ENCODE results near the gene CTNND2. TPM values are rescaled to one million over a fixed set of nuclear protein-coding genes. Genes with fewer than 3 reads are reported as not detected.

CTNND2 gene
- polyA plus RNA-seq, 1 donor from 2014 or later, result 67.0 TPM

DNA sequence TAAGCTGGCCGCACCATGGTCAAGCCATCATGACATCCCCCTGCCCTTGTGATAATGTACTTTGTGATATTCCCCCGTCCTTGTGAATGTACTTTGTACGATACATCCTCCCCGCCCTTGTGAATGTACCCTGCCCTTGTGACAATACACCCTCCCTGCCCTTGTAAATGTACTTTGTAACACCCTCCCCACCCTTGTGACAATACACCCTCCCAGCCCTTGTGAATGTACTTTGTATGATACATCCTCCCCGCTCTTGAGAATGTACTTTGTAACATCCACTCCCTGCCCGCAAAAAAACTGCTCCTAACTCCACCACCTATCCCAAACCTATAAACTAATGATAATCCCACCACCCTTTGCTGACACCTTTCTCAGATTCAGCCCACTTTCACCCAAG lies 313.8 kb downstream of the CTNND2 start:
- Histone ChIP-seq H3K36me3 (ENCODE audit: insufficient read depth, low read length) (no peaks in the 10 kb centered on the region), H3K9me2 (ENCODE audit: insufficient read depth, low read length) (no peaks in the 10 kb centered on the region), H3K79me2 (replicated peaks; ENCODE audit: insufficient read depth, low read length) (peaks cover 25% of the 10 kb centered on the region), H4K20me1 (ENCODE audit: insufficient read depth) (no peaks in the 10 kb centered on the region), H3K27me3 (ENCODE audit: insufficient read depth, low read depth, low read length) (no peaks in the 10 kb centered on the region), H3F3A (ENCODE audit: insufficient read depth, low read length, poor library complexity, severe bottlenecking) (no peaks in the 10 kb centered on the region), H3K9ac (ENCODE audit: low read length) (no peak overlapping the region), H2AFZ (ENCODE audit: low read depth, low read length) (no peak overlapping the region), H3K4me2 (ENCODE audit: low read length) (no peak overlapping the region), H3K9me3 (ENCODE audit: low read length) (no peaks in the 10 kb centered on the region), H3K4me3 (ENCODE audit: low read length) (no peak overlapping the region), H3K27ac (ENCODE audit: low read length) (no peak overlapping the region)
- TF ChIP-seq EP300 (conservative IDR thresholded peaks at IDR 0.05; ENCODE audit: poor library complexity, severe bottlenecking) (no peak), MXI1 (conservative IDR thresholded peaks at IDR 0.05; ENCODE audit: poor library complexity, severe bottlenecking) (no peak), TAF1 (IDR thresholded peaks at IDR 0.05; ENCODE audit: low read depth) (no peak), POLR2AphosphoS5 (IDR thresholded peaks at IDR 0.05) (no peak), SMC3 (conservative IDR thresholded peaks at IDR 0.05; ENCODE audit: poor library complexity) (no peak), EZH2 (IDR thresholded peaks at IDR 0.05; ENCODE audit: borderline replicate concordance, insufficient read depth, low read length, poor library complexity, severe bottlenecking) (no peak), RAD21 (conservative IDR thresholded peaks at IDR 0.05) (no peak)
- TF ChIP-seq, protein P1, sequence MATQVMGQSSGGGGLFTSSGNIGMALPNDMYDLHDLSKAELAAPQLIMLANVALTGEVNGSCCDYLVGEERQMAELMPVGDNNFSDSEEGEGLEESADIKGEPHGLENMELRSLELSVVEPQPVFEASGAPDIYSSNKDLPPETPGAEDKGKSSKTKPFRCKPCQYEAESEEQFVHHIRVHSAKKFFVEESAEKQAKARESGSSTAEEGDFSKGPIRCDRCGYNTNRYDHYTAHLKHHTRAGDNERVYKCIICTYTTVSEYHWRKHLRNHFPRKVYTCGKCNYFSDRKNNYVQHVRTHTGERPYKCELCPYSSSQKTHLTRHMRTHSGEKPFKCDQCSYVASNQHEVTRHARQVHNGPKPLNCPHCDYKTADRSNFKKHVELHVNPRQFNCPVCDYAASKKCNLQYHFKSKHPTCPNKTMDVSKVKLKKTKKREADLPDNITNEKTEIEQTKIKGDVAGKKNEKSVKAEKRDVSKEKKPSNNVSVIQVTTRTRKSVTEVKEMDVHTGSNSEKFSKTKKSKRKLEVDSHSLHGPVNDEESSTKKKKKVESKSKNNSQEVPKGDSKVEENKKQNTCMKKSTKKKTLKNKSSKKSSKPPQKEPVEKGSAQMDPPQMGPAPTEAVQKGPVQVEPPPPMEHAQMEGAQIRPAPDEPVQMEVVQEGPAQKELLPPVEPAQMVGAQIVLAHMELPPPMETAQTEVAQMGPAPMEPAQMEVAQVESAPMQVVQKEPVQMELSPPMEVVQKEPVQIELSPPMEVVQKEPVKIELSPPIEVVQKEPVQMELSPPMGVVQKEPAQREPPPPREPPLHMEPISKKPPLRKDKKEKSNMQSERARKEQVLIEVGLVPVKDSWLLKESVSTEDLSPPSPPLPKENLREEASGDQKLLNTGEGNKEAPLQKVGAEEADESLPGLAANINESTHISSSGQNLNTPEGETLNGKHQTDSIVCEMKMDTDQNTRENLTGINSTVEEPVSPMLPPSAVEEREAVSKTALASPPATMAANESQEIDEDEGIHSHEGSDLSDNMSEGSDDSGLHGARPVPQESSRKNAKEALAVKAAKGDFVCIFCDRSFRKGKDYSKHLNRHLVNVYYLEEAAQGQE (IDR thresholded peaks at IDR 0.05; ENCODE audit: borderline replicate concordance), result no peak
- TF ChIP-seq, protein P2, sequence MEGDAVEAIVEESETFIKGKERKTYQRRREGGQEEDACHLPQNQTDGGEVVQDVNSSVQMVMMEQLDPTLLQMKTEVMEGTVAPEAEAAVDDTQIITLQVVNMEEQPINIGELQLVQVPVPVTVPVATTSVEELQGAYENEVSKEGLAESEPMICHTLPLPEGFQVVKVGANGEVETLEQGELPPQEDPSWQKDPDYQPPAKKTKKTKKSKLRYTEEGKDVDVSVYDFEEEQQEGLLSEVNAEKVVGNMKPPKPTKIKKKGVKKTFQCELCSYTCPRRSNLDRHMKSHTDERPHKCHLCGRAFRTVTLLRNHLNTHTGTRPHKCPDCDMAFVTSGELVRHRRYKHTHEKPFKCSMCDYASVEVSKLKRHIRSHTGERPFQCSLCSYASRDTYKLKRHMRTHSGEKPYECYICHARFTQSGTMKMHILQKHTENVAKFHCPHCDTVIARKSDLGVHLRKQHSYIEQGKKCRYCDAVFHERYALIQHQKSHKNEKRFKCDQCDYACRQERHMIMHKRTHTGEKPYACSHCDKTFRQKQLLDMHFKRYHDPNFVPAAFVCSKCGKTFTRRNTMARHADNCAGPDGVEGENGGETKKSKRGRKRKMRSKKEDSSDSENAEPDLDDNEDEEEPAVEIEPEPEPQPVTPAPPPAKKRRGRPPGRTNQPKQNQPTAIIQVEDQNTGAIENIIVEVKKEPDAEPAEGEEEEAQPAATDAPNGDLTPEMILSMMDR (IDR thresholded peaks at IDR 0.05; ENCODE audit: poor library complexity, severe bottlenecking), result no peak

DNA sequence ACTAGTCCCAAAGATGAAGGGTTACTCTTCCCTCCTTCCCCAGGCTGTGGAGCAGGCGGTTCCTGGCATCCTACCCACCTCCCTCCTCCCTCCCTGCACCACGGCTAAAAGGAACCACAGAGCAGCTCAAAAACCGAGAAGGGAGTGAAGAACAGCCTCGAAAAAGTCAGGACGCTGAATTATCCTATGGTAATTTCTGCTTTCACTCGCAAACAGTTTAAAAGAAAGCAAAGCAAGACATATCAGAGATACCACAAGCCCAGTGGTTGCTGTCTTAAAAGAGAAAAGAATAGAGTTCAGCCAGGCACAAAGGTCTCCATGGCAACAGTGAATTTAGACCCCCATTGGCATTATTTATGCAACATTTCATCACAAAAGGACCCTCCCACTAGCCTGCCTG lies 315.4 kb downstream of the CTNND2 start:
- peak overlapping the region; percentile 35 for H2AFZ ChIP-seq (ENCODE audit: low read depth, low read length)
- H3K4me3 ChIP-seq (ENCODE audit: low read length), result peak overlapping the region; percentile 65
- H3K9ac ChIP-seq (ENCODE audit: low read length), result peak overlapping the region; percentile 68
- H3K4me2 ChIP-seq (ENCODE audit: low read length), result peak overlapping the region; percentile 79
- H3K27ac ChIP-seq (ENCODE audit: low read length), result peak overlapping the region; percentile 85
- no peaks in the 10 kb centered on the region for H3K36me3 ChIP-seq (ENCODE audit: insufficient read depth, low read length)
- H3K9me3 ChIP-seq (ENCODE audit: low read length), result no peaks in the 10 kb centered on the region
- peaks cover 39% of the 10 kb centered on the region for H3K79me2 ChIP-seq (replicated peaks; ENCODE audit: insufficient read depth, low read length)
- H3K9me2 ChIP-seq (ENCODE audit: insufficient read depth, low read length), result no peaks in the 10 kb centered on the region
- no peaks in the 10 kb centered on the region for H3F3A ChIP-seq (ENCODE audit: insufficient read depth, low read length, poor library complexity, severe bottlenecking)
- no peaks in the 10 kb centered on the region for H4K20me1 ChIP-seq (ENCODE audit: insufficient read depth)
- TF ChIP-seq, protein P2 (IDR thresholded peaks at IDR 0.05; ENCODE audit: poor library complexity, severe bottlenecking), result no peak
- no peak for TF ChIP-seq EZH2 (IDR thresholded peaks at IDR 0.05; ENCODE audit: borderline replicate concordance, insufficient read depth, low read length, poor library complexity, severe bottlenecking)
- peak; percentile 63 for TF ChIP-seq EP300 (conservative IDR thresholded peaks at IDR 0.05; ENCODE audit: poor library complexity, severe bottlenecking)
- TF ChIP-seq, protein P1 (IDR thresholded peaks at IDR 0.05; ENCODE audit: borderline replicate concordance), result peak; percentile 36
- peak; percentile 25 for TF ChIP-seq MXI1 (conservative IDR thresholded peaks at IDR 0.05; ENCODE audit: poor library complexity, severe bottlenecking)
- peak; percentile 41 for TF ChIP-seq POLR2AphosphoS5 (IDR thresholded peaks at IDR 0.05)
- peak; percentile 56 for TF ChIP-seq SMC3 (conservative IDR thresholded peaks at IDR 0.05; ENCODE audit: poor library complexity)
- TF ChIP-seq TAF1 (IDR thresholded peaks at IDR 0.05; ENCODE audit: low read depth), result no peak
- TF ChIP-seq RAD21 (conservative IDR thresholded peaks at IDR 0.05), result peak; percentile 58
- H3K27me3 ChIP-seq (ENCODE audit: insufficient read depth, low read depth, low read length), result no peaks in the 10 kb centered on the region
